ENCODE data around the gene TMEM140.

DNA sequence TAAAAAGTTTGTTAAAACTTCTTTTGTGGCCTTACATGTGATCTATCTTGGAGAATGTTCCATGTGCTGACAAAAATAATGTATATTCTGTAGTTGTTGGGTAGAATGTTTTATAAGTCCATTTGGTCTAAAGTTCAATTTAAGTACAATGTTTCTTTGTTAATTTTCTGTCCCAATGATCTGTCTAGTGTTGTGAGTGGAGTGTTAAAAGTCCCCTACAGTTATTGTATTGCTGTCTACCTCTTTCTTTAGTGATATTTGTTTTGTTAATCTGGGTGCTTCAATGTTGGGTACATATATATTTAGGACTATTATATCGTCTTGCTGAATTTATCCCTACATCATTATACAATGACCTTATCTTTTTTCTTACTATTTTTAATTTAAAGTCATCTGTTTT, 6.9 kb downstream of the TMEM140 start:
- TF ChIP-seq, protein P1, sequence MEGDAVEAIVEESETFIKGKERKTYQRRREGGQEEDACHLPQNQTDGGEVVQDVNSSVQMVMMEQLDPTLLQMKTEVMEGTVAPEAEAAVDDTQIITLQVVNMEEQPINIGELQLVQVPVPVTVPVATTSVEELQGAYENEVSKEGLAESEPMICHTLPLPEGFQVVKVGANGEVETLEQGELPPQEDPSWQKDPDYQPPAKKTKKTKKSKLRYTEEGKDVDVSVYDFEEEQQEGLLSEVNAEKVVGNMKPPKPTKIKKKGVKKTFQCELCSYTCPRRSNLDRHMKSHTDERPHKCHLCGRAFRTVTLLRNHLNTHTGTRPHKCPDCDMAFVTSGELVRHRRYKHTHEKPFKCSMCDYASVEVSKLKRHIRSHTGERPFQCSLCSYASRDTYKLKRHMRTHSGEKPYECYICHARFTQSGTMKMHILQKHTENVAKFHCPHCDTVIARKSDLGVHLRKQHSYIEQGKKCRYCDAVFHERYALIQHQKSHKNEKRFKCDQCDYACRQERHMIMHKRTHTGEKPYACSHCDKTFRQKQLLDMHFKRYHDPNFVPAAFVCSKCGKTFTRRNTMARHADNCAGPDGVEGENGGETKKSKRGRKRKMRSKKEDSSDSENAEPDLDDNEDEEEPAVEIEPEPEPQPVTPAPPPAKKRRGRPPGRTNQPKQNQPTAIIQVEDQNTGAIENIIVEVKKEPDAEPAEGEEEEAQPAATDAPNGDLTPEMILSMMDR (IDR thresholded peaks at IDR 0.05): no peak
- no peak for TF ChIP-seq POLR2AphosphoS5 (IDR thresholded peaks at IDR 0.05)
